Measurements from ENCODE around the gene TNNI3. TPM values are rescaled to one million over a fixed set of nuclear protein-coding genes. Genes with fewer than 3 reads are reported as not detected.
A peak's percentile ranks its signal among the peaks of the same experiment; 100 is the strongest.

Gene TNNI3
- total and polyA plus RNA-seq, 9 of the 15 experiments (the other 6 are each of a cell fraction or from before 2014, with no cell fraction given) = 4.7 to 158 (median 42.0) TPM

GRCh38 chr19:55158848-55159749 is 1.6 kb upstream of the TNNI3 start (continued):
- TF ChIP-seq ZBTB1 (CRISPR knock-in tag; IDR thresholded peaks at IDR 0.05; ENCODE audit: borderline replicate concordance, low read depth) (no peak), BCOR (IDR thresholded peaks at IDR 0.05) (no peak), NR4A1 (CRISPR knock-in tag; IDR thresholded peaks at IDR 0.05) (no peak), NR4A1 (tag; IDR thresholded peaks at IDR 0.05) (peak; percentile 42; the same call in 1 of the 2 replicates), ZNF212 (CRISPR knock-in tag; IDR thresholded peaks at IDR 0.05) (no peak), TEAD1 (CRISPR knock-in tag; IDR thresholded peaks at IDR 0.05) (no peak), SRSF9 (IDR thresholded peaks at IDR 0.05; ENCODE audit: borderline replicate concordance, low read depth, low read length) (no peak), CCNT2 (IDR thresholded peaks at IDR 0.05; ENCODE audit: borderline replicate concordance, extremely low read depth, insufficient read length, low read depth, low read length) (peak; percentile 74), NFIX (CRISPR knock-in tag; IDR thresholded peaks at IDR 0.05; ENCODE audit: low read depth) (no peak), TFAM (CRISPR knock-in tag; conservative IDR thresholded peaks at IDR 0.05) (no peak), RHOXF2B (CRISPR knock-in tag; conservative IDR thresholded peaks at IDR 0.05) (no peak), MEF2A (IDR thresholded peaks at IDR 0.05; ENCODE audit: control insufficient read depth, low read depth, low read length) (peak; percentile 100), RERE (CRISPR knock-in tag; IDR thresholded peaks at IDR 0.05; ENCODE audit: borderline replicate concordance) (no peak), DEAF1 (CRISPR knock-in tag; IDR thresholded peaks at IDR 0.05) (no peak), ATF2 (CRISPR knock-in tag; IDR thresholded peaks at IDR 0.05) (peak; percentile 88; the same call in 1 of the 2 replicates), POLR2B (IDR thresholded peaks at IDR 0.05; ENCODE audit: low read depth, partially characterized antibody) (peak; percentile 53), MBD1 (CRISPR knock-in tag; IDR thresholded peaks at IDR 0.05) (no peak)
